Smooth muscle cell (in vitro differentiated cells): Measurements from ENCODE around the gene MAD1L1. TPM values are rescaled to one million over a fixed set of nuclear protein-coding genes. Genes with fewer than 3 reads are reported as not detected.

Source experiments
- DNase-seq: peaks from one replicate; lab custom pipeline; 2025; ENCODE audit not compliant: unreplicated experiment; lab: John Stamatoyannopoulos, UW
- H2AFZ ChIP-seq: fragments of 200-600 bp; sonication (generic); 2 replicates; pipeline ENCODE4 v1.6.0; 2016; ENCODE audit warnings: antibody characterized with exemption, low read depth, mild to moderate bottlenecking
- H3F3A ChIP-seq: fragments of 200-600 bp; sonication (generic); 2 replicates; pipeline ENCODE4 v1.6.0; 2017; ENCODE audit warnings: antibody characterized with exemption, low read depth
- H3K27ac ChIP-seq: fragments of 200-600 bp; sonication (generic); 2 replicates; pipeline ENCODE4 v1.5.1; 2016; ENCODE audit warnings: low read depth, mild to moderate bottlenecking
- H3K27me3 ChIP-seq: fragments of 200-600 bp; sonication (generic); 2 replicates; pipeline ENCODE4 v1.6.1; 2016; ENCODE audit warnings: low read depth, mild to moderate bottlenecking
- H3K36me3 ChIP-seq: fragments of 200-600 bp; sonication (generic); 2 replicates; pipeline ENCODE4 v1.5.1; 2016; ENCODE audit warnings: low read depth
- H3K4me1 ChIP-seq: fragments of 200-600 bp; sonication (generic); 2 replicates; pipeline ENCODE4 v1.5.1; 2016; ENCODE audit warnings: low read depth
- H3K4me2 ChIP-seq: fragments of 200-600 bp; sonication (generic); 2 replicates; pipeline ENCODE4 v1.6.0; 2016; ENCODE audit warnings: mild to moderate bottlenecking
- H3K4me3 ChIP-seq: fragments of 200-600 bp; sonication (generic); 2 replicates; pipeline ENCODE4 v1.5.1; 2016; ENCODE audit warnings: mild to moderate bottlenecking
- H3K79me2 ChIP-seq: fragments of 200-600 bp; sonication (generic); 2 replicates; pipeline ENCODE4 v1.6.0; 2016; ENCODE audit warnings: low read depth, mild to moderate bottlenecking
- H3K9ac ChIP-seq: fragments of 200-600 bp; sonication (generic); 2 replicates; pipeline ENCODE4 v1.6.0; 2016; ENCODE audit warnings: low read depth
- H3K9me3 ChIP-seq: fragments of 200-600 bp; sonication (generic); replicated peaks from 2 replicates; pipeline ENCODE4 v1.5.1; 2016; ENCODE audit warnings: low read depth
- H4K20me1 ChIP-seq: fragments of 200-600 bp; sonication (generic); 2 replicates; pipeline ENCODE4 v1.6.0; 2016; ENCODE audit warnings: low read depth
- WGBS: methylation state at CpG from one replicate; pipeline ENCODE4 v1.1.7; 2016; ENCODE audit warnings: low lambda C conversion rate; 5-methylcytosine and 5-hydroxymethylcytosine counted together
- polyA plus RNA-seq: library from polyadenylated mRNA; unstranded; fragments of >200 nt; fragmentation: Nextera tagmentation; extraction: Ambion mirVana; gene quantifications from 2 replicates; pipeline ENCODE4 v1.2.1, GENCODE V29; 2016
- total RNA-seq: library from RNA; depleted of rRNA; stranded (reverse); fragments of >200 nt; gene quantifications from 2 replicates; pipeline ENCODE4 v1.2.3, GENCODE V29; 2014
- TF ChIP-seq, protein P1 (sequence below): fragments of 200-600 bp; sonication (generic); IDR thresholded peaks from 2 replicates; pipeline ENCODE4 v1.5.1; 2017; ENCODE audit warnings: borderline replicate concordance, mild to moderate bottlenecking, antibody characterized with exemption; ENCODE audit not compliant: insufficient read depth, poor library complexity, severe bottlenecking

MAD1L1 gene
- total and polyA plus RNA-seq, 2 experiments from 2014 or later, result 33.4 to 60.7 TPM

GRCh38 chr7:2229467-2229866 is 3.3 kb downstream of the MAD1L1 start:
- no peak overlapping the region for H3K9ac ChIP-seq

GRCh38 chr7:2228921-2229320 is 3.8 kb downstream of the MAD1L1 start:
- peaks cover 41% of the 10 kb centered on the region for H3K79me2 ChIP-seq
- no peaks in the 10 kb centered on the region for H3K36me3 ChIP-seq
- H3K27ac ChIP-seq, result no peak overlapping the region
- peaks cover 4% of the 10 kb centered on the region for H3F3A ChIP-seq
- peaks cover 6% of the 10 kb centered on the region for H3K4me1 ChIP-seq
- DNase-seq, result no peak
- no peaks in the 10 kb centered on the region for H3K27me3 ChIP-seq
- no peak overlapping the region for H3K4me3 ChIP-seq
- no peak overlapping the region for H2AFZ ChIP-seq
- H4K20me1 ChIP-seq, result peaks cover 14% of the 10 kb centered on the region
- H3K9ac ChIP-seq, result no peak overlapping the region
- no peak overlapping the region for H3K4me2 ChIP-seq
- 91% methylated on average over 8 of the region's 8 CpGs for WGBS
- TF ChIP-seq, protein P1, sequence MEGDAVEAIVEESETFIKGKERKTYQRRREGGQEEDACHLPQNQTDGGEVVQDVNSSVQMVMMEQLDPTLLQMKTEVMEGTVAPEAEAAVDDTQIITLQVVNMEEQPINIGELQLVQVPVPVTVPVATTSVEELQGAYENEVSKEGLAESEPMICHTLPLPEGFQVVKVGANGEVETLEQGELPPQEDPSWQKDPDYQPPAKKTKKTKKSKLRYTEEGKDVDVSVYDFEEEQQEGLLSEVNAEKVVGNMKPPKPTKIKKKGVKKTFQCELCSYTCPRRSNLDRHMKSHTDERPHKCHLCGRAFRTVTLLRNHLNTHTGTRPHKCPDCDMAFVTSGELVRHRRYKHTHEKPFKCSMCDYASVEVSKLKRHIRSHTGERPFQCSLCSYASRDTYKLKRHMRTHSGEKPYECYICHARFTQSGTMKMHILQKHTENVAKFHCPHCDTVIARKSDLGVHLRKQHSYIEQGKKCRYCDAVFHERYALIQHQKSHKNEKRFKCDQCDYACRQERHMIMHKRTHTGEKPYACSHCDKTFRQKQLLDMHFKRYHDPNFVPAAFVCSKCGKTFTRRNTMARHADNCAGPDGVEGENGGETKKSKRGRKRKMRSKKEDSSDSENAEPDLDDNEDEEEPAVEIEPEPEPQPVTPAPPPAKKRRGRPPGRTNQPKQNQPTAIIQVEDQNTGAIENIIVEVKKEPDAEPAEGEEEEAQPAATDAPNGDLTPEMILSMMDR, result no peak
- no peaks in the 10 kb centered on the region for H3K9me3 ChIP-seq

More at GRCh38 chr7:2229467-2229866, 3.3 kb downstream of the MAD1L1 start:
- Histone ChIP-seq H3K4me2 (no peak overlapping the region), H2AFZ (no peak overlapping the region), H3K9me3 (no peaks in the 10 kb centered on the region), H3K4me1 (peaks cover 6% of the 10 kb centered on the region), H3K36me3 (no peaks in the 10 kb centered on the region), H4K20me1 (peaks cover 14% of the 10 kb centered on the region), H3K4me3 (no peak overlapping the region), H3K79me2 (peaks cover 41% of the 10 kb centered on the region), H3K27ac (no peak overlapping the region), H3K27me3 (no peaks in the 10 kb centered on the region), H3F3A (peaks cover 10% of the 10 kb centered on the region)
- DNase-seq, result no peak
- 93% methylated on average over 7 of the region's 7 CpGs for WGBS
- TF ChIP-seq, protein P1, result no peak

GRCh38 chr7:2227699-2228098 is 5.0 kb downstream of the MAD1L1 start:
- Histone ChIP-seq H4K20me1 (peaks cover 14% of the 10 kb centered on the region), H3K9ac (no peak overlapping the region), H3K9me3 (no peaks in the 10 kb centered on the region), H3F3A (no peaks in the 10 kb centered on the region), H3K79me2 (peaks cover 41% of the 10 kb centered on the region), H2AFZ (no peak overlapping the region), H3K27ac (no peak overlapping the region), H3K4me1 (peaks cover 6% of the 10 kb centered on the region), H3K4me2 (no peak overlapping the region), H3K36me3 (no peaks in the 10 kb centered on the region), H3K27me3 (no peaks in the 10 kb centered on the region), H3K4me3 (no peak overlapping the region)
- WGBS, result 98% methylated on average over 15 of the region's 15 CpGs
- TF ChIP-seq, protein P1, result no peak
- no peak for DNase-seq

DNA sequence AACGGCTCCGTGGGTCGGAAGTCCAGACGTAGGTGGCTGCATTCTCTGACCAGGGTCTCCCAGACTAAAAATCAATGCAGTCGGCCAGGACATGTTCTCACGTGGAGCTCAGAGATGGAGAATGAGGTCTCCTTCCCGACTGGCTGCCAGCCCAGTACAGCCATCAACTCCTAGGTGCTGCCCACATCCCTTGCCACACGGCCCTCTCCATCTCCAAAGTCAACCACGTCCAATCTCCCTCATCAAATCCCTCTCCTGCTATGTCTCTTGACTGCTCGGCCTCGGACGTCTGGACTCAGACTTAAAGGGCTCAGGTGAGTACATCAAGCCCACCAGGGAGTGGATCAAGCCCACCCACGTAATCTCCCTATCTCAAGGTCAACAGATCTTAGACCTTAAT is 6.9 kb downstream of the MAD1L1 start:
- no peak overlapping the region for H3K9ac ChIP-seq
- no peak overlapping the region for H2AFZ ChIP-seq
- no peak overlapping the region for H3K4me3 ChIP-seq
- no peaks in the 10 kb centered on the region for H3K27me3 ChIP-seq
- H3F3A ChIP-seq, result no peaks in the 10 kb centered on the region
- 95% methylated on average over 13 of the region's 13 CpGs for WGBS
- no peak for DNase-seq
- H3K27ac ChIP-seq, result no peak overlapping the region
- no peaks in the 10 kb centered on the region for H3K9me3 ChIP-seq
- H4K20me1 ChIP-seq, result peaks cover 13% of the 10 kb centered on the region
- TF ChIP-seq, protein P1, result no peak
- H3K36me3 ChIP-seq, result no peaks in the 10 kb centered on the region
- H3K4me2 ChIP-seq, result no peak overlapping the region
- H3K79me2 ChIP-seq, result peaks cover 23% of the 10 kb centered on the region
- no peaks in the 10 kb centered on the region for H3K4me1 ChIP-seq
